A673 (cell line): Measurements from ENCODE around the gene ITGB8. TPM values are rescaled to one million over a fixed set of nuclear protein-coding genes. Genes with fewer than 3 reads are reported as not detected.

ENCODE experiments used
- BruUV-seq: library from RNA; stranded (reverse); fragments of 400-500 nt; replicated peaks from 2 replicates; lab custom pipeline; 2021; lab: Mats Ljungman, UMichigan
- CTCF ChIA-PET: fragments of 300-600 bp; sonication (Branson Sonifier 250); formaldehyde crosslinking; loops from one replicate; lab custom pipeline; 2022; ENCODE audit warnings: antibody characterized with exemption; lab: Charles Lee
- POLR2A ChIA-PET: fragments of 300-600 bp; sonication (Branson Sonifier 250); formaldehyde crosslinking; loops from one replicate; lab custom pipeline; 2022; ENCODE audit warnings: antibody characterized with exemption; ENCODE audit not compliant: low non-redundant PET; lab: Charles Lee
- DNase-seq: peaks from one replicate; pipeline ENCODE4 v3.0.0-alpha.2; 2015; ENCODE audit warnings: low spot score
- H3K27ac ChIP-seq: fragments of 200-600 bp; sonication (generic); 2 replicates; pipeline ENCODE4 v1.5.1; 2016; ENCODE audit warnings: mixed run types, low read depth, mild to moderate bottlenecking, mixed read lengths, antibody characterized with exemption, low read length; ENCODE audit not compliant: poor library complexity, severe bottlenecking
- H3K27me3 ChIP-seq: fragments of 200-600 bp; sonication (generic); replicated peaks from 2 replicates; pipeline ENCODE4 v1.6.1; 2017; ENCODE audit warnings: mixed run types, low read depth, mild to moderate bottlenecking, mixed read lengths, antibody characterized with exemption, low read length; ENCODE audit not compliant: insufficient read depth, poor library complexity
- H3K36me3 ChIP-seq: fragments of 200-600 bp; sonication (generic); 2 replicates; pipeline ENCODE4 v1.6.1; 2016; ENCODE audit warnings: mixed run types, mild to moderate bottlenecking, mixed read lengths, antibody characterized with exemption, low read length; ENCODE audit not compliant: insufficient read depth, poor library complexity, severe bottlenecking
- H3K4me1 ChIP-seq: fragments of 200-600 bp; sonication (generic); 2 replicates; pipeline ENCODE4 v1.6.1; 2017; ENCODE audit warnings: mixed run types, mild to moderate bottlenecking, mixed read lengths, antibody characterized with exemption, low read length; ENCODE audit not compliant: insufficient read depth, poor library complexity, severe bottlenecking
- H3K4me3 ChIP-seq: fragments of 200-600 bp; sonication (generic); 2 replicates; pipeline ENCODE4 v1.5.1; 2016; ENCODE audit warnings: low read depth, mixed run types, mild to moderate bottlenecking, mixed read lengths, low read length; ENCODE audit not compliant: poor library complexity, severe bottlenecking
- H3K9me3 ChIP-seq: fragments of 200-600 bp; sonication (generic); 2 replicates; pipeline ENCODE4 v1.6.1; 2016; ENCODE audit warnings: mixed run types, low read depth, mild to moderate bottlenecking, mixed read lengths, antibody characterized with exemption, low read length; ENCODE audit not compliant: poor library complexity, severe bottlenecking
- EZH2 ChIP-seq: fragments of 200-600 bp; sonication (generic); IDR thresholded peaks from 2 replicates; pipeline ENCODE4 v1.6.1; 2017; ENCODE audit warnings: borderline replicate concordance, low read depth, mild to moderate bottlenecking, mixed read lengths, antibody characterized with exemption, low read length; ENCODE audit not compliant: poor library complexity, severe bottlenecking
- intact Hi-C: fragments of 100-400 bp; cut with micrococcal nuclease; formaldehyde crosslinking; loops from one replicate; pipeline ENCODE4 v1.10.0; 2022; ENCODE audit not compliant: unreplicated experiment
- total RNA-seq: library from RNA; stranded (reverse); gene quantifications from 2 replicates; pipeline ENCODE4 v1.2.3, GENCODE V29; 2021
- TF ChIP-seq, protein P1 (sequence below): fragments of 300-800, 200-600 bp; sonication (generic); conservative IDR thresholded peaks from 2 replicates; pipeline ENCODE4 v1.5.1; 2017; ENCODE audit warnings: low read depth, mild to moderate bottlenecking, antibody characterized with exemption, low read length, moderate library complexity, mixed read lengths

Gene ITGB8
- total RNA-seq, 1 experiment from 2014 or later, result 1.3 TPM

- no peaks in the 10 kb centered on the region for H3K9me3 ChIP-seq
- H3K4me1 ChIP-seq, result peaks cover 2% of the 10 kb centered on the region
- H3K27ac ChIP-seq, result no peak overlapping the region
- no peaks in the 10 kb centered on the region for H3K36me3 ChIP-seq
- no TSS peak for BruUV-seq
- POLR2A ChIA-PET, result interaction anchor here (0.6 kb wide), 1 partner anchor 87 kb away, joined by 4 read pairs; no protein-coding TSS in a partner anchor
- H3K4me3 ChIP-seq, result no peak overlapping the region
- no peaks in the 10 kb centered on the region for H3K27me3 ChIP-seq
- CTCF ChIA-PET, result no interaction called here
- no peak for DNase-seq
- intact Hi-C loops, result no loop called here
- TF ChIP-seq EZH2, result no peak
- TF ChIP-seq, protein P1, sequence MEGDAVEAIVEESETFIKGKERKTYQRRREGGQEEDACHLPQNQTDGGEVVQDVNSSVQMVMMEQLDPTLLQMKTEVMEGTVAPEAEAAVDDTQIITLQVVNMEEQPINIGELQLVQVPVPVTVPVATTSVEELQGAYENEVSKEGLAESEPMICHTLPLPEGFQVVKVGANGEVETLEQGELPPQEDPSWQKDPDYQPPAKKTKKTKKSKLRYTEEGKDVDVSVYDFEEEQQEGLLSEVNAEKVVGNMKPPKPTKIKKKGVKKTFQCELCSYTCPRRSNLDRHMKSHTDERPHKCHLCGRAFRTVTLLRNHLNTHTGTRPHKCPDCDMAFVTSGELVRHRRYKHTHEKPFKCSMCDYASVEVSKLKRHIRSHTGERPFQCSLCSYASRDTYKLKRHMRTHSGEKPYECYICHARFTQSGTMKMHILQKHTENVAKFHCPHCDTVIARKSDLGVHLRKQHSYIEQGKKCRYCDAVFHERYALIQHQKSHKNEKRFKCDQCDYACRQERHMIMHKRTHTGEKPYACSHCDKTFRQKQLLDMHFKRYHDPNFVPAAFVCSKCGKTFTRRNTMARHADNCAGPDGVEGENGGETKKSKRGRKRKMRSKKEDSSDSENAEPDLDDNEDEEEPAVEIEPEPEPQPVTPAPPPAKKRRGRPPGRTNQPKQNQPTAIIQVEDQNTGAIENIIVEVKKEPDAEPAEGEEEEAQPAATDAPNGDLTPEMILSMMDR, result no peak
These were observed 4.4 kb upstream of the ITGB8 start for GRCh38 chr7:20326342-20326741.

- no TSS peak for BruUV-seq
These were observed 3.6 kb upstream of the ITGB8 start for GRCh38 chr7:20327055-20327454.

DNA sequence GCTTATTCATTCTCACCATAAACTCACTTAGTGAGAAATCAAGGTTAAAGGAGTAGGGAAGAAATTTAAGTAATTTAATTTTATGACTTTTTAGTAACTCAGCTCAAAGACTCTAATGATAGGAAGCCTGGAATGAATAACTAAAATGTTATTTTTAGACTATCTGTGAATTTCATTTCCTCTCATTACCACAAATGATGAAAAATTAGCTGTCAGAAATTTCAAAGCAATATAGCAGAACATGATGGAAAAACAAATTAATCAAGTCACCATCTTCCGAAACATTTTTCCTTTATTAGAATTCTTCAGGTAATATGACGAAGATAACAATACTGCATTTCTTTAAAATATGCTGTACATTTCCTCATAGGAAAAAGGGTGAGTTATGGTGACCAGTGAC lies 2.7 kb upstream of the ITGB8 start:
- POLR2A ChIA-PET, result no interaction called here
- no TSS peak for BruUV-seq
- Histone ChIP-seq H3K4me1 (peaks cover 2% of the 10 kb centered on the region), H3K27me3 (peaks cover 7% of the 10 kb centered on the region), H3K9me3 (no peaks in the 10 kb centered on the region), H3K4me3 (no peak overlapping the region), H3K27ac (no peak overlapping the region), H3K36me3 (no peaks in the 10 kb centered on the region)
- DNase-seq, result no peak
- CTCF ChIA-PET, result no interaction called here
- TF ChIP-seq EZH2, result no peak
- TF ChIP-seq, protein P1, result no peak
- intact Hi-C loops, result no loop called here

More at GRCh38 chr7:20327055-20327454, 3.6 kb upstream of the ITGB8 start:
- TF ChIP-seq, protein P1, result no peak
- no peak for TF ChIP-seq EZH2
- ChIA-PET CTCF (no interaction called here), POLR2A (interaction anchor here (0.6 kb wide), 1 partner anchor 88 kb away, joined by 4 read pairs; no protein-coding TSS in a partner anchor)
- DNase-seq, result peak; percentile 47
- Histone ChIP-seq H3K4me1 (peaks cover 2% of the 10 kb centered on the region), H3K27ac (no peak overlapping the region), H3K27me3 (peaks cover 5% of the 10 kb centered on the region), H3K36me3 (no peaks in the 10 kb centered on the region), H3K4me3 (no peak overlapping the region), H3K9me3 (no peaks in the 10 kb centered on the region)
- intact Hi-C loops, result no loop called here
